ENCODE measurements around the gene ZNF217. TPM values are rescaled to one million over a fixed set of nuclear protein-coding genes. Genes with fewer than 3 reads are reported as not detected.

ZNF217 gene
- total RNA-seq, result 43.1 and 73.2 TPM in 2 replicates

DNA sequence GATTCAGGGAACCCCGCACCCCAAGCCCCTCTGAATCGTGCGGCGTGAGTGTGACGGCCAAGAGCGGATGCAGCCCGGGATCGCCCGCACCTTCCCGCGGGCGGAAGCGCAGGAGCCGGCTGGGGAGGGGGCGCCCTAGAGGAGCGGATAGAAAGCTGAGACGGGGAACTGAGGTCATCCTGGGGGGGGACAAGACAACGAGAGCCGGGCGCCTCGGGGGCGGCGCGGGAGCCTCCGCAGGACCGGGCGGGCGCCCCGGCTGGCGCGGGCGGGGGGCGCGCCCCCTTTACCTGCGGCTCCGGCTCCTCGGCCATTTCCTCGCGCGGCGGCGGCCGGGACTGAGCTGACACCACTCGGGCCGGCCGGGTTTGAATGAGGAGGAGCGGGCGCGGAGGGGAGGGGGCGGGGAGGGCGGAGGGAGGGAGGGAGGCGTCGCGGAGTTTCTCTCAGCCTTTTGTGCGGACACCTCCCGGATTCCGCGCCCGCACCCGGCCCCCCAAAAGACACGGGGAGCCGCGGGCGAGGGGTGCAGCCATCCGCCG is at the start of gene ZNF217:
Gene ZNF217 (minus strand): TSS at position 374 of the 542 bp plus-strand sequence. CDS start 11,013 bp downstream, outside the sequence.

All from nasal cavity respiratory epithelium epithelial cell of viscerocranial mucosa (primary cell).